ENCODE data around the gene GUCY1A1. TPM values are rescaled to one million over a fixed set of nuclear protein-coding genes. Genes with fewer than 3 reads are reported as not detected.

Gene GUCY1A1
- total RNA-seq, 2 experiments from 2014 or later = not detected

DNA sequence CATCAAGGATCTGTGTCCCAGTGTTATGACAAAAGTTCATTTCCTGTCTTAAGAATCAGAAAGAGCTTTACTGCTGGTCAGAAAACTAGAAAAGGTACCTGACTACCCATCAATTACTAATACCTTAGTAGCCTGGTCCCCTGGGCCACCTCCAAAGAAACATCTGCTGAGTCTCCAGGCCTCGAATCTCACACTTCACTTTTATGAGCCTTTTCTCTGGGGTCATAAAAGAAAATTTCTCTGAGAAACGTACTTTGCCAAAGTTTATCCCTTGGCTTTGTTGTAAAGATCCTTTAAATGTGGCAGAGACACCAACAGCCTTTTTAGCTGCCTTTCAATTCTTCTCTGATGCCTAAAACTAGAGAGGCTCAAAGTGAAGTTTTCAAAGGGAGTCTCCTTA lies 17.8 kb downstream of the GUCY1A1 start:
- no peaks in the 10 kb centered on the region for H3K9me3 ChIP-seq (ENCODE audit: low read length)
- no peaks in the 10 kb centered on the region for H3K36me3 ChIP-seq (ENCODE audit: insufficient read depth, low read length)
- POLR2A ChIA-PET = no interaction called here
- no peak overlapping the region for H3K27ac ChIP-seq (ENCODE audit: low read depth, low read length, poor library complexity, severe bottlenecking)
- CTCF ChIA-PET (ENCODE audit: unreplicated experiment) = no interaction called here
- no peak overlapping the region for H3K4me3 ChIP-seq (ENCODE audit: low read depth, low read length, poor library complexity, severe bottlenecking)
- intact Hi-C loops (cut with micrococcal nuclease; ENCODE audit: unreplicated experiment) = no loop called here
- H3K4me1 ChIP-seq (ENCODE audit: insufficient read depth, low read length, poor library complexity, severe bottlenecking) = no peaks in the 10 kb centered on the region
- no peak overlapping the region for H3K4me2 ChIP-seq (ENCODE audit: low read length)
- no peak overlapping the region for H2AFZ ChIP-seq (ENCODE audit: low read length)
- BruUV-seq (replicated peaks) = no TSS peak
- TF ChIP-seq, protein P1, sequence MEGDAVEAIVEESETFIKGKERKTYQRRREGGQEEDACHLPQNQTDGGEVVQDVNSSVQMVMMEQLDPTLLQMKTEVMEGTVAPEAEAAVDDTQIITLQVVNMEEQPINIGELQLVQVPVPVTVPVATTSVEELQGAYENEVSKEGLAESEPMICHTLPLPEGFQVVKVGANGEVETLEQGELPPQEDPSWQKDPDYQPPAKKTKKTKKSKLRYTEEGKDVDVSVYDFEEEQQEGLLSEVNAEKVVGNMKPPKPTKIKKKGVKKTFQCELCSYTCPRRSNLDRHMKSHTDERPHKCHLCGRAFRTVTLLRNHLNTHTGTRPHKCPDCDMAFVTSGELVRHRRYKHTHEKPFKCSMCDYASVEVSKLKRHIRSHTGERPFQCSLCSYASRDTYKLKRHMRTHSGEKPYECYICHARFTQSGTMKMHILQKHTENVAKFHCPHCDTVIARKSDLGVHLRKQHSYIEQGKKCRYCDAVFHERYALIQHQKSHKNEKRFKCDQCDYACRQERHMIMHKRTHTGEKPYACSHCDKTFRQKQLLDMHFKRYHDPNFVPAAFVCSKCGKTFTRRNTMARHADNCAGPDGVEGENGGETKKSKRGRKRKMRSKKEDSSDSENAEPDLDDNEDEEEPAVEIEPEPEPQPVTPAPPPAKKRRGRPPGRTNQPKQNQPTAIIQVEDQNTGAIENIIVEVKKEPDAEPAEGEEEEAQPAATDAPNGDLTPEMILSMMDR (conservative IDR thresholded peaks at IDR 0.05; ENCODE audit: low read length) = no peak
- TF ChIP-seq EZH2phosphoT487 (IDR thresholded peaks at IDR 0.05; ENCODE audit: borderline replicate concordance, low read depth, low read length) = no peak
- no peaks in the 10 kb centered on the region for H3K79me2 ChIP-seq (ENCODE audit: insufficient read depth, low read depth, low read length)
- H4K20me1 ChIP-seq (ENCODE audit: insufficient read depth, low read length) = no peaks in the 10 kb centered on the region
- no peaks in the 10 kb centered on the region for H3K9me2 ChIP-seq (ENCODE audit: insufficient read depth, low read length)
- DNase-seq (ENCODE audit: low spot score) = no peak

GRCh38 chr4:155684892-155685541 lies 18.4 kb downstream of the GUCY1A1 start:
- Histone ChIP-seq H3K9me3 (ENCODE audit: low read length) (no peaks in the 10 kb centered on the region), H3K4me1 (ENCODE audit: insufficient read depth, low read length, poor library complexity, severe bottlenecking) (no peaks in the 10 kb centered on the region), H2AFZ (ENCODE audit: low read length) (no peak overlapping the region), H3K36me3 (ENCODE audit: insufficient read depth, low read length) (no peaks in the 10 kb centered on the region), H4K20me1 (ENCODE audit: insufficient read depth, low read length) (no peaks in the 10 kb centered on the region), H3K79me2 (ENCODE audit: insufficient read depth, low read depth, low read length) (no peaks in the 10 kb centered on the region), H3K4me2 (ENCODE audit: low read length) (no peak overlapping the region), H3K4me3 (ENCODE audit: low read depth, low read length, poor library complexity, severe bottlenecking) (no peak overlapping the region), H3K27ac (ENCODE audit: low read depth, low read length, poor library complexity, severe bottlenecking) (no peak overlapping the region), H3K9me2 (ENCODE audit: insufficient read depth, low read length) (no peaks in the 10 kb centered on the region)
- intact Hi-C loops (cut with micrococcal nuclease; ENCODE audit: unreplicated experiment) = no loop called here
- CTCF ChIA-PET (ENCODE audit: unreplicated experiment) = no interaction called here
- no TSS peak for BruUV-seq (replicated peaks)
- TF ChIP-seq, protein P1 (conservative IDR thresholded peaks at IDR 0.05; ENCODE audit: low read length) = no peak
- no peak for TF ChIP-seq EZH2phosphoT487 (IDR thresholded peaks at IDR 0.05; ENCODE audit: borderline replicate concordance, low read depth, low read length)
- POLR2A ChIA-PET = no interaction called here
- no peak for DNase-seq (ENCODE audit: low spot score)

DNA sequence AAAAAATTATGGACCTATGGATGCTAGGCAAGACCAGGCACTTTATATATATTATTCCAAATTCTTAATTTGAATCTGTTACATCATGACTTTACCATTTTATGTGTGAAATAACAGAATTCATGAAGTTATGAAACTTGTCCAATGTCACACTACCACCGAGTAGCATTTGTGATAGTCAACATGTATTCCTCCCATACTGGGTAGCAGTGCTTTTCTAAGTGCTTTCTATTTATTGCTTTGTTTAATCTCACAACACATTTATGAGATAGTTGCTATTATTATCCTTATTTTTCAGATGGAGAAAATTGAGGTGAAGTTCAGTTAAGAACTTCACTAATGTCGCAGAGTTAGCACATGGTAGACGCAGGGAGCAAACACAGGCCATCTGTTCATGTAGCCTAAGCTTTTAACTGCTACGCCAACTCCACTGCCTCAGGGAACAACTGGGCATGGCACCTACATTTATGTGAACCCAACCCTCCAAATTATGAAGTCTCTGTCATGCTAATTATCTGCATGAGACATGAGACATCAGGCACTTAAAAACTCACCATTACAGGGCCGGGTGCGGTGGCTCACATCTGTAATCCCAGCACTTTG lies 20.8 kb downstream of the GUCY1A1 start:
- no peaks in the 10 kb centered on the region for H3K79me2 ChIP-seq (ENCODE audit: insufficient read depth, low read depth, low read length)
- no peaks in the 10 kb centered on the region for H3K4me1 ChIP-seq (ENCODE audit: insufficient read depth, low read length, poor library complexity, severe bottlenecking)
- no peak overlapping the region for H2AFZ ChIP-seq (ENCODE audit: low read length)
- H3K36me3 ChIP-seq (ENCODE audit: insufficient read depth, low read length) = no peaks in the 10 kb centered on the region
- H4K20me1 ChIP-seq (ENCODE audit: insufficient read depth, low read length) = no peaks in the 10 kb centered on the region
- H3K4me2 ChIP-seq (ENCODE audit: low read length) = no peak overlapping the region
- no TSS peak for BruUV-seq (replicated peaks)
- H3K4me3 ChIP-seq (ENCODE audit: low read depth, low read length, poor library complexity, severe bottlenecking) = no peak overlapping the region
- H3K9me3 ChIP-seq (ENCODE audit: low read length) = no peaks in the 10 kb centered on the region
- intact Hi-C loops (cut with micrococcal nuclease; ENCODE audit: unreplicated experiment) = no loop called here
- POLR2A ChIA-PET = no interaction called here
- H3K9me2 ChIP-seq (ENCODE audit: insufficient read depth, low read length) = no peaks in the 10 kb centered on the region
- H3K27ac ChIP-seq (ENCODE audit: low read depth, low read length, poor library complexity, severe bottlenecking) = no peak overlapping the region
- DNase-seq (ENCODE audit: low spot score) = no peak
- TF ChIP-seq EZH2phosphoT487 (IDR thresholded peaks at IDR 0.05; ENCODE audit: borderline replicate concordance, low read depth, low read length) = no peak
- TF ChIP-seq, protein P1 (conservative IDR thresholded peaks at IDR 0.05; ENCODE audit: low read length) = no peak
- CTCF ChIA-PET (ENCODE audit: unreplicated experiment) = no interaction called here
